Measurements from ENCODE around the gene PACSIN1.

The PACSIN1 gene

DNA sequence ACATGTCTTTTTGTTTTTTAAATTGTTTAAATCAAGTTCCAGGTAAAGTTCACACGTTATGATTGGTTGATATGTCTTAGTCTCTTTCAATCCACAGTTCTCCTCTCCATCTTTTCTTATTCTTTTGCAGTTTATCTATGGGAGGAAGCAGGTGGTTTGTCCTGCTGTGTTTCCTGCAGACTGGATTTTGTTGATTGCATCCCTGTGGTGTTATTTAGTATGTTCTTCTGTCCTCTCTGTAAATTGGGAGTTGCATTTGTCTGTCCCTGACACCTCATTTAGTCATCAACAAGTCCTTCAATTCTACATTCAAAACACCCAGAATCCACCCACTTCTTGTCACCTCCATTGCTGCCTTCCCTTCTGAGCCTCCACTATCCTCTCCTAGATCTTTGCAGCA lies 8.1 kb downstream of the PACSIN1 start:
- Histone ChIP-seq H3K36me3 (replicated peaks; ENCODE audit: low read depth, low read length) (no peaks in the 10 kb centered on the region), H3K4me1 (ENCODE audit: low read length) (peaks cover 8% of the 10 kb centered on the region), H3K9me3 (ENCODE audit: insufficient read depth, low read length) (no peaks in the 10 kb centered on the region), H2AFZ (ENCODE audit: low read depth, low read length) (no peak overlapping the region), H3K27me3 (ENCODE audit: low read depth, low read length) (no peaks in the 10 kb centered on the region), H3K4me3 (ENCODE audit: low read length) (no peak overlapping the region), H3K27ac (ENCODE audit: low read length) (no peak overlapping the region), H3K4me2 (ENCODE audit: low read length) (no peak overlapping the region), H3K79me2 (ENCODE audit: low read length) (no peaks in the 10 kb centered on the region), H3K9ac (ENCODE audit: low read length) (no peak overlapping the region), H4K20me1 (ENCODE audit: insufficient read depth, low read length) (no peaks in the 10 kb centered on the region)
- TF ChIP-seq, protein P1, sequence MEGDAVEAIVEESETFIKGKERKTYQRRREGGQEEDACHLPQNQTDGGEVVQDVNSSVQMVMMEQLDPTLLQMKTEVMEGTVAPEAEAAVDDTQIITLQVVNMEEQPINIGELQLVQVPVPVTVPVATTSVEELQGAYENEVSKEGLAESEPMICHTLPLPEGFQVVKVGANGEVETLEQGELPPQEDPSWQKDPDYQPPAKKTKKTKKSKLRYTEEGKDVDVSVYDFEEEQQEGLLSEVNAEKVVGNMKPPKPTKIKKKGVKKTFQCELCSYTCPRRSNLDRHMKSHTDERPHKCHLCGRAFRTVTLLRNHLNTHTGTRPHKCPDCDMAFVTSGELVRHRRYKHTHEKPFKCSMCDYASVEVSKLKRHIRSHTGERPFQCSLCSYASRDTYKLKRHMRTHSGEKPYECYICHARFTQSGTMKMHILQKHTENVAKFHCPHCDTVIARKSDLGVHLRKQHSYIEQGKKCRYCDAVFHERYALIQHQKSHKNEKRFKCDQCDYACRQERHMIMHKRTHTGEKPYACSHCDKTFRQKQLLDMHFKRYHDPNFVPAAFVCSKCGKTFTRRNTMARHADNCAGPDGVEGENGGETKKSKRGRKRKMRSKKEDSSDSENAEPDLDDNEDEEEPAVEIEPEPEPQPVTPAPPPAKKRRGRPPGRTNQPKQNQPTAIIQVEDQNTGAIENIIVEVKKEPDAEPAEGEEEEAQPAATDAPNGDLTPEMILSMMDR (IDR thresholded peaks at IDR 0.05; ENCODE audit: low read depth, low read length), result no peak
- TF ChIP-seq EZH2phosphoT487 (IDR thresholded peaks at IDR 0.05; ENCODE audit: low read depth), result no peak

DNA sequence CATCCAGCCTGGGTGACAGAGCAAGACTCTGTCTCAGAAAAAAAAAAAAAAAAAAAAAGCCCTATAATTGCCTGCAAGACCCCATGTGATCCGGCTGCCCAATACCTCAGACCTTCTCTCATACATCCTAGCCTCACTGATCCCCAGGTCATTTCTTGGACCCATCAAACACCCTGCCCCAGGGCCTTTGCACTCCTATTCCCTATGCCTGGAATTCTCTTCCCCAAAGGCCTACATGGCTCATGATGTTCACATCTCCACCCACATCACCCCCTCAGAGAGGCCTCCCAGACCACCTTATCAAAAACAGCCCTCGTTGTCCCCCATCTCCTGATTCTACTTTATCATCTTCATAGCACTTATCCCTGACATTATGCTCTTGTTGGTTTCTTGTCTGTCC lies 8.9 kb downstream of the PACSIN1 start:
- Histone ChIP-seq H4K20me1 (ENCODE audit: insufficient read depth, low read length) (no peaks in the 10 kb centered on the region), H3K4me1 (ENCODE audit: low read length) (peaks cover under 1% of the 10 kb centered on the region; the same call in 1 of the 2 replicates), H3K9me3 (ENCODE audit: insufficient read depth, low read length) (no peaks in the 10 kb centered on the region), H2AFZ (ENCODE audit: low read depth, low read length) (no peak overlapping the region), H3K27ac (ENCODE audit: low read length) (no peak overlapping the region), H3K27me3 (ENCODE audit: low read depth, low read length) (no peaks in the 10 kb centered on the region), H3K79me2 (ENCODE audit: low read length) (no peaks in the 10 kb centered on the region), H3K4me3 (ENCODE audit: low read length) (no peak overlapping the region), H3K4me2 (ENCODE audit: low read length) (no peak overlapping the region), H3K36me3 (replicated peaks; ENCODE audit: low read depth, low read length) (no peaks in the 10 kb centered on the region), H3K9ac (ENCODE audit: low read length) (no peak overlapping the region)
- no peak for TF ChIP-seq EZH2phosphoT487 (IDR thresholded peaks at IDR 0.05; ENCODE audit: low read depth)
- TF ChIP-seq, protein P1 (IDR thresholded peaks at IDR 0.05; ENCODE audit: low read depth, low read length), result no peak

DNA sequence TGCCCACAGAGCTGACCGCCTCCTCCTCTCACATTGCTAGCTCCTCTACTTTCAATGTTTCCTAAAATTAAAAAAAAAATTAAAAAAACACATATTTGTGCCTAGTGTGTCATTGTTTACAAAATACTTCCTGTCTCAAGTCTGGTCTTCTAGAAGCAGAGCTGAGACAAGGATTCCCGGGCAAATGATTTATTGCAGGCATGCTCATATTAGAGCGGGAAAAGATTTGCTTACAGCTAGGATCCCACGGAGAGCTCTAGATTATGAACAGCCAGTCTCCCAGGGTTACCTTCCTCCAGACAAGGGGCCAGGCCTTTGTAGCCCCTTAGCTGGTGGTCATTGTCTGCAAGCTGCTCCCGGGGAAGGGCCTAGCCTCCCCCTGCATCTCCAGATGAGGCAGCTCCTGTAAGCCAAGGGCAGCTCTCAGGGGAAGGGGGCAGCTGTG lies 9.4 kb downstream of the PACSIN1 start:
- no peaks in the 10 kb centered on the region for H3K27me3 ChIP-seq (ENCODE audit: low read depth, low read length)
- no peak overlapping the region for H3K4me2 ChIP-seq (ENCODE audit: low read length)
- H3K79me2 ChIP-seq (ENCODE audit: low read length), result no peaks in the 10 kb centered on the region
- no peaks in the 10 kb centered on the region for H3K4me1 ChIP-seq (ENCODE audit: low read length)
- no peaks in the 10 kb centered on the region for H3K9me3 ChIP-seq (ENCODE audit: insufficient read depth, low read length)
- no peak overlapping the region for H3K9ac ChIP-seq (ENCODE audit: low read length)
- H3K4me3 ChIP-seq (ENCODE audit: low read length), result no peak overlapping the region
- H3K27ac ChIP-seq (ENCODE audit: low read length), result no peak overlapping the region
- no peak overlapping the region for H2AFZ ChIP-seq (ENCODE audit: low read depth, low read length)
- H4K20me1 ChIP-seq (ENCODE audit: insufficient read depth, low read length), result no peaks in the 10 kb centered on the region
- H3K36me3 ChIP-seq (replicated peaks; ENCODE audit: low read depth, low read length), result no peaks in the 10 kb centered on the region
- TF ChIP-seq EZH2phosphoT487 (IDR thresholded peaks at IDR 0.05; ENCODE audit: low read depth), result no peak
- TF ChIP-seq, protein P1 (IDR thresholded peaks at IDR 0.05; ENCODE audit: low read depth, low read length), result no peak

DNA sequence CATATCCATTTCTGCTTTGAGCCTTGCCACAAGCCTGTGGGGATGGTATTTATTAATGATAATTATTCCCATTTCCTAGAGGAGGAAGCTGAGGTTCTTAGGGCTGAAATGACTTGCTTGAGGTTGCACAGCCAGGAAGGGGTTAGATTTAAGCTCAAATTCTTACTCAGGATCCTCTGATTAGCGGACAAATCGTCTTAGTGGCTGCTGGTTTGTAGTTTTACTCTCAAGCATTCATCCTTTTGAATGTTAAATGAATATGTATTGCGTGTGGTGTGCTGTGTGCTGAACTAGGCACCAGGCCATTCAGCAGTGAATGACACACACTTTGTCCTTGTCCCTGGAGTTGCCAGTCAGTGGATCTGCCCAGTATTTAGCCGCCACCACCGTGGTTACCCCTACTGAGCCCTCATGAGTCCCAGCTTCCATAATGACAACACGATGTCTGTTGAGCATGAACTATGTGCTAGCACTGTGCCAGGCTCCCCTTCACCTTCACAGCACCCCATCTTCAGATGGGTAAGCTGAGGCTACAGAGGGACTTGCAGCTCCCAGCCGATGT lies 10.0 kb downstream of the PACSIN1 start:
- no peaks in the 10 kb centered on the region for H3K4me1 ChIP-seq (ENCODE audit: low read length)
- H3K27ac ChIP-seq (ENCODE audit: low read length), result no peak overlapping the region

More for the DNA sequence above, 10.0 kb downstream of the PACSIN1 start:
- no peak overlapping the region for H2AFZ ChIP-seq (ENCODE audit: low read depth, low read length)
- H4K20me1 ChIP-seq (ENCODE audit: insufficient read depth, low read length), result no peaks in the 10 kb centered on the region
- H3K79me2 ChIP-seq (ENCODE audit: low read length), result no peaks in the 10 kb centered on the region
- H3K36me3 ChIP-seq (replicated peaks; ENCODE audit: low read depth, low read length), result no peaks in the 10 kb centered on the region
- TF ChIP-seq EZH2phosphoT487 (IDR thresholded peaks at IDR 0.05; ENCODE audit: low read depth), result no peak
- TF ChIP-seq, protein P1 (IDR thresholded peaks at IDR 0.05; ENCODE audit: low read depth, low read length), result no peak
- H3K4me3 ChIP-seq (ENCODE audit: low read length), result no peak overlapping the region
- no peaks in the 10 kb centered on the region for H3K9me3 ChIP-seq (ENCODE audit: insufficient read depth, low read length)
- H3K27me3 ChIP-seq (ENCODE audit: low read depth, low read length), result no peaks in the 10 kb centered on the region
- H3K4me2 ChIP-seq (ENCODE audit: low read length), result no peak overlapping the region
- no peak overlapping the region for H3K9ac ChIP-seq (ENCODE audit: low read length)
